H1 (cell line): ENCODE data around the gene MTTP. TPM values are rescaled to one million over a fixed set of nuclear protein-coding genes. Genes with fewer than 3 reads are reported as not detected.

Experiments
- CTCF ChIA-PET: fragments of 300-600 bp; sonication (Branson Sonifier 250); formaldehyde crosslinking; loops from one replicate; lab custom pipeline; 2021; ENCODE audit not compliant: partially characterized antibody; lab: Charles Lee
- POLR2A ChIA-PET: fragments of 300-600 bp; sonication (Branson Sonifier 250); formaldehyde crosslinking; loops from one replicate; lab custom pipeline; 2021; ENCODE audit warnings: inconsistent platforms; ENCODE audit not compliant: partially characterized antibody; lab: Charles Lee
- DNase-seq, 2 experiments: peaks; one replicate each; pipeline versions ENCODE4 v3.0.0 to v3.0.0-alpha.2; 2010 to 2022; ENCODE audit warnings: low spot score in 2 of 2, low read depth in 1 of 2, mixed read lengths in 1 of 2
- FAIRE-seq: peaks from 2 replicates; lab custom pipeline; 2011; peaks lifted over from hg19 to GRCh38; lab: Jason Lieb, UNC
- H2AFZ ChIP-seq: 2 replicates; pipeline ENCODE4 v1.8.1; 2012; ENCODE audit warnings: low read length, inconsistent platforms
- H2AK5ac ChIP-seq: 2 replicates; pipeline ENCODE4 v1.6.1; 2013; ENCODE audit warnings: low read depth, low read length
- H2BK120ac ChIP-seq: replicated peaks from 2 replicates; pipeline ENCODE3; 2013; ENCODE audit warnings: low read depth, low read length, inconsistent platforms
- H2BK12ac ChIP-seq: 2 replicates; pipeline ENCODE4 v1.6.1; 2013; ENCODE audit warnings: low read depth, low read length
- H2BK15ac ChIP-seq: 2 replicates; pipeline ENCODE4 v1.6.1; 2013; ENCODE audit warnings: low read length
- H2BK20ac ChIP-seq: 2 replicates; pipeline ENCODE4 v1.6.1; 2013; ENCODE audit warnings: low read length
- H2BK5ac ChIP-seq: 2 replicates; pipeline ENCODE4 v1.6.1; 2013; ENCODE audit warnings: low read depth, low read length
- H3K14ac ChIP-seq: 2 replicates; pipeline ENCODE4 v1.6.1; 2013; ENCODE audit warnings: inconsistent platforms; ENCODE audit not compliant: insufficient read length
- H3K18ac ChIP-seq: 2 replicates; pipeline ENCODE4 v1.6.1; 2013; ENCODE audit warnings: low read length; ENCODE audit errors: extremely low read depth
- H3K23ac ChIP-seq: 2 replicates; pipeline ENCODE4 v1.6.1; 2013; ENCODE audit warnings: inconsistent platforms; ENCODE audit not compliant: insufficient read length
- H3K23me2 ChIP-seq: 2 replicates; pipeline ENCODE4 v1.6.1; 2013; ENCODE audit warnings: low read depth, low read length
- H3K27ac ChIP-seq: 2 replicates; pipeline ENCODE4 v1.6.1; 2011; ENCODE audit warnings: low read depth, low read length, inconsistent platforms
- H3K27me3 ChIP-seq, 4 experiments: replicated peaks in 1 of 4; 1 replicate in 1 of 4; 2 replicates in 3 of 4; pipeline versions ENCODE4 v1.6.1 to v1.8.1; 2011 to 2013; ENCODE audit warnings: low read length in 3 of 4, mild to moderate bottlenecking in 3 of 4, inconsistent platforms in 2 of 4, mixed read lengths in 2 of 4, moderate library complexity in 1 of 4; ENCODE audit not compliant: control insufficient read depth in 3 of 4, insufficient read depth in 3 of 4; ENCODE audit errors: extremely low read depth in 1 of 4
- H3K36me3 ChIP-seq, 4 experiments: 2 replicates each; pipeline versions ENCODE4 v1.6.1 to v1.8.1; 2011 to 2013; ENCODE audit warnings: mild to moderate bottlenecking in 4 of 4, low read length in 3 of 4, moderate library complexity in 2 of 4, control low read depth in 1 of 4, inconsistent platforms in 1 of 4; ENCODE audit not compliant: insufficient read depth in 4 of 4, control insufficient read depth in 2 of 4
- H3K4ac ChIP-seq: replicated peaks from 2 replicates; pipeline ENCODE3; 2013; ENCODE audit warnings: low read length, low read depth, mixed read lengths, inconsistent platforms; ENCODE audit not compliant: insufficient read length
- H3K4me1 ChIP-seq, 4 experiments: replicated peaks in 1 of 4; 1 replicate in 1 of 4; 2 replicates in 3 of 4; pipeline versions ENCODE4 v1.6.1 to v1.8.1; 2011 to 2013; ENCODE audit warnings: low read length in 3 of 4, inconsistent platforms in 2 of 4, mixed read lengths in 1 of 4; ENCODE audit not compliant: insufficient read depth in 4 of 4, control insufficient read depth in 3 of 4
- H3K4me2 ChIP-seq, 2 experiments: 2 replicates each; pipeline versions ENCODE4 v1.6.1 to v1.8.1; 2011 to 2013; ENCODE audit warnings: low read depth in 2 of 2, low read length in 2 of 2, control low read depth in 1 of 2, inconsistent platforms in 1 of 2, mild to moderate bottlenecking in 1 of 2; ENCODE audit not compliant: insufficient read depth in 1 of 2
- H3K4me3 ChIP-seq, 4 experiments: fragments of 200-600, 300-600 bp in 1 of 4; sonication (generic), shearing (Covaris generic), sonication (Bioruptor Twin) in 1 of 4; 2 replicates each; pipeline versions ENCODE4 v1.5.1 to v1.8.1; 2011 to 2016; ENCODE audit warnings: low read length in 4 of 4, low read depth in 3 of 4, control low read depth in 2 of 4, inconsistent platforms in 2 of 4, mild to moderate bottlenecking in 2 of 4, mixed read lengths in 1 of 4, moderate library complexity in 1 of 4; ENCODE audit not compliant: insufficient read depth in 2 of 4; ENCODE audit errors: extremely low read depth in 1 of 4
- H3K56ac ChIP-seq: replicated peaks from 2 replicates; pipeline ENCODE3; 2013; ENCODE audit warnings: low read depth, mild to moderate bottlenecking, mixed read lengths, low read length, inconsistent platforms; ENCODE audit not compliant: insufficient read length
- H3K79me1 ChIP-seq: 2 replicates; pipeline ENCODE4 v1.6.1; 2013; ENCODE audit warnings: low read depth, low read length, control low read depth
- H3K79me2 ChIP-seq, 2 experiments: 2 replicates each; pipeline versions ENCODE4 v1.6.1 to v1.8.1; 2012 to 2013; ENCODE audit warnings: low read length in 2 of 2, mild to moderate bottlenecking in 2 of 2, inconsistent platforms in 1 of 2; ENCODE audit not compliant: insufficient read depth in 2 of 2, control insufficient read depth in 1 of 2
- H3K9ac ChIP-seq, 4 experiments: replicated peaks in 1 of 4; 1 replicate in 1 of 4; 2 replicates in 3 of 4; pipeline versions ENCODE4 v1.6.1 to v1.8.1; 2011 to 2013; ENCODE audit warnings: low read depth in 3 of 4, low read length in 3 of 4, control low read depth in 2 of 4, mild to moderate bottlenecking in 2 of 4, moderate library complexity in 2 of 4, inconsistent platforms in 1 of 4; ENCODE audit errors: extremely low read depth in 1 of 4
- H3K9me3 ChIP-seq, 2 experiments: 2 replicates each; pipeline versions ENCODE4 v1.6.1 to v1.8.1; 2012 to 2013; ENCODE audit warnings: mild to moderate bottlenecking in 2 of 2, moderate library complexity in 2 of 2, control low read depth in 1 of 2, inconsistent platforms in 1 of 2, low read depth in 1 of 2, low read length in 1 of 2, mixed read lengths in 1 of 2; ENCODE audit not compliant: insufficient read depth in 2 of 2
- H4K20me1 ChIP-seq, 2 experiments: replicated peaks in 1 of 2; 2 replicates each; pipeline versions ENCODE3 to v1.8.1; 2011 to 2013; ENCODE audit warnings: inconsistent platforms in 2 of 2, low read length in 2 of 2, mild to moderate bottlenecking in 1 of 2; ENCODE audit not compliant: insufficient read depth in 2 of 2, control insufficient read depth in 1 of 2
- H4K5ac ChIP-seq: 2 replicates; pipeline ENCODE4 v1.6.1; 2013; ENCODE audit warnings: low read length, low read depth, mixed read lengths, inconsistent platforms; ENCODE audit not compliant: insufficient read length
- H4K8ac ChIP-seq: 2 replicates; pipeline ENCODE4 v1.8.0; 2013; ENCODE audit warnings: mild to moderate bottlenecking, moderate library complexity, low read length, inconsistent platforms; ENCODE audit not compliant: insufficient read depth; ENCODE audit errors: extremely low read depth
- H4K91ac ChIP-seq: replicated peaks from 2 replicates; pipeline ENCODE3; 2013; ENCODE audit warnings: low read length, mixed read lengths, inconsistent platforms; ENCODE audit not compliant: insufficient read length
- ASH2L ChIP-seq: fragments of 200-600, 300-600 bp; sonication (generic); IDR thresholded peaks from one replicate; pipeline ENCODE4 v1.7.1; 2017; ENCODE audit warnings: low read length
- BRCA1 ChIP-seq: IDR thresholded peaks from 2 replicates; pipeline ENCODE4 v1.6.1; 2012; ENCODE audit warnings: low read depth, low read length, improper control_type of control experiment
- CHD1 ChIP-seq: IDR thresholded peaks from 2 replicates; pipeline ENCODE4 v1.6.1; 2012; ENCODE audit warnings: low read depth, low read length, improper control_type of control experiment
- CREB1 ChIP-seq: IDR thresholded peaks from 2 replicates; pipeline ENCODE4 v1.6.1; 2012; ENCODE audit warnings: inconsistent platforms
- KDM1A ChIP-seq: fragments of 200-600, 300-600 bp; sonication (generic); IDR thresholded peaks from 2 replicates; pipeline ENCODE4 v1.7.1; 2016; ENCODE audit warnings: mild to moderate bottlenecking, low read length, borderline replicate concordance
- POU5F1 ChIP-seq: IDR thresholded peaks from 2 replicates; pipeline ENCODE4 v1.6.1; 2011; ENCODE audit warnings: low read depth, mild to moderate bottlenecking, low read length, moderate library complexity
- RAD21 ChIP-seq, 2 experiments: IDR thresholded peaks in 1 of 2; conservative IDR thresholded peaks in 1 of 2; 2 replicates each; pipeline ENCODE4 v1.6.1; 2011; ENCODE audit warnings: low read depth in 2 of 2, low read length in 2 of 2, improper control_type of control experiment in 1 of 2, inconsistent platforms in 1 of 2, mild to moderate bottlenecking in 1 of 2, moderate library complexity in 1 of 2
- TBP ChIP-seq: IDR thresholded peaks from 2 replicates; pipeline ENCODE4 v1.6.1; 2011; ENCODE audit warnings: low read depth, low read length, improper control_type of control experiment
- WGBS, 2 experiments: shearing (Covaris generic) in 1 of 2; methylation state at CpG; one replicate each; pipeline versions ENCODE4 v1.1.6 to v1.1.7; 2013 to 2015; ENCODE audit warnings: low lambda C conversion rate in 2 of 2, mixed read lengths in 2 of 2, inconsistent platforms in 1 of 2, low coverage in 1 of 2, missing lambda C conversion rate in 1 of 2; ENCODE audit not compliant: insufficient replicate concordance in 2 of 2, insufficient coverage in 1 of 2, insufficient read length in 1 of 2; ENCODE audit errors: extremely low coverage in 1 of 2, missing lambda C conversion rate in 1 of 2; 5-methylcytosine and 5-hydroxymethylcytosine counted together
- polyA plus RNA-seq, 7 experiments: library from polyadenylated mRNA; depleted of rRNA in 3 of 7; stranded (reverse) in 5 of 7; unstranded in 2 of 7; fragments of >200 nt in 5 of 7; fragments of 200-250 nt in 2 of 7; gene quantifications; 1 replicate in 5 of 7; 2 replicates in 1 of 7; 4 replicates in 1 of 7; pipeline versions ENCODE4 v1.2.1 to v1.2.3, GENCODE V29; 2011 to 2013; ENCODE audit warnings: missing spikeins in 2 of 7, mixed read lengths in 2 of 7
- total RNA-seq: library from RNA; stranded (reverse); fragmentation: NEBNext Ultra II Directional; extraction: Animal tissue kit (Norgen Biotek cat#: 25700); gene quantifications from 2 replicates; pipeline ENCODE4 v1.2.1, GENCODE V29; 2021

Gene MTTP
- total and polyA plus RNA-seq, 2 of the 8 experiments (the other 6 are each of a cell fraction or from before 2014, with no cell fraction given) = 0.12 to 0.26 TPM

DNA sequence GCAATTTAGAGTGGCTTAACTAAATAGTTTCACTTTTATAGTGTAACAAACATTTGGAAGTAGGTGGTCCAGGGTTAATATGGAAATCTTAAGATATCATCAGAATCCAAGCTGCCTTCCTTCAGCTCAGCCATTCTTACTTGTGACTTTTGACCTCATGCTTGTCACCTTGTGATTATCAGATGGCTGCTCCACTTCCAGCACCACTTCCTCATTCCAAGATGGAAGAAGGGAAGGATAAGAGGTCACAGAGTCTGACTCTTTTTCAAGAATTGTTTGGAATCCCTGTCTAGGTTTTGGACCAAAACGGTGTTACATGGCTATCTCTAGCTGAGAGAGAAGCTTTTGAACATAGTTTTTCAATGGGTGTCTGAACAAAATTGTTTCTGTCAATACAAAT is 39.9 kb downstream of the MTTP start:
- CTCF ChIA-PET = interaction anchor here (0.6 to 1.8 kb wide), 4 partner anchors 8 to 193 kb away, joined by 3 to 4 read pairs (median 4); no protein-coding TSS in a partner anchor
- no peak overlapping the region for H3K27ac ChIP-seq
- TF ChIP-seq BRCA1 (no peak), POU5F1 (no peak), CHD1 (no peak), ASH2L (no peak), KDM1A (no peak), TBP (no peak), RAD21 (IDR thresholded peaks at IDR 0.05 in 1 of 2, conservative IDR thresholded peaks at IDR 0.05 in 1 of 2; ENCODE audit: low read depth in 2 of 2, low read length in 2 of 2) (no peak), CREB1 (no peak)

More for the DNA sequence above, 39.9 kb downstream of the MTTP start:
- FAIRE-seq = no peak
- DNase-seq = no peak
- H2BK15ac ChIP-seq = no peak overlapping the region
- H4K91ac ChIP-seq = no peak overlapping the region
- no peak overlapping the region for H2BK12ac ChIP-seq
- no peak overlapping the region for H3K23ac ChIP-seq
- H2AK5ac ChIP-seq = no peak overlapping the region
- POLR2A ChIA-PET = no interaction called here
- no peak overlapping the region for H2AFZ ChIP-seq
- H2BK20ac ChIP-seq = no peak overlapping the region
- H2BK120ac ChIP-seq = no peak overlapping the region
- no peaks in the 10 kb centered on the region for H3K23me2 ChIP-seq
- WGBS, 2 experiments = 90% methylated on average over 1 of the region's 1 CpG; no CpG with 5 or more reads in 1 of the 2 experiments
- H3K14ac ChIP-seq = no peak overlapping the region
- H3K56ac ChIP-seq = no peak overlapping the region
- no peaks in the 10 kb centered on the region for H3K36me3 ChIP-seq
- no peak overlapping the region for H2BK5ac ChIP-seq
- no peak overlapping the region for H3K4ac ChIP-seq
- no peaks in the 10 kb centered on the region for H3K79me2 ChIP-seq
- no peak overlapping the region for H3K18ac ChIP-seq
- H3K9ac ChIP-seq = no peak overlapping the region
- H3K4me2 ChIP-seq = no peak overlapping the region
- no peak overlapping the region for H4K8ac ChIP-seq
- H3K79me1 ChIP-seq = no peaks in the 10 kb centered on the region
- H4K20me1 ChIP-seq = no peaks in the 10 kb centered on the region
- no peaks in the 10 kb centered on the region for H3K9me3 ChIP-seq
- no peaks in the 10 kb centered on the region for H3K27me3 ChIP-seq
- no peak overlapping the region for H3K4me3 ChIP-seq
- H4K5ac ChIP-seq = no peak overlapping the region
- no peaks in the 10 kb centered on the region for H3K4me1 ChIP-seq
